Stomach (tissue), 4 donors: ENCODE data around the gene SH3RF3.

Experiments
- EP300 ChIP-seq: sonication (generic); formaldehyde crosslinking; IDR thresholded peaks from one replicate; pipeline ENCODE4 v1.6.1; 2017; ENCODE audit warnings: antibody characterized with exemption
- POLR2A ChIP-seq, 4 donors: fragments of 450-650 bp; IDR thresholded peaks; one replicate each; pipeline ENCODE4 v1.6.1; 2016; ENCODE audit warnings: antibody characterized with exemption in 4 of 4, control low read depth in 2 of 4, mild to moderate bottlenecking in 1 of 4, moderate library complexity in 1 of 4
- TF ChIP-seq, protein P1 (sequence below), 7 experiments: fragments of 450-650 bp in 4 of 7; fragments of 200-600 bp in 3 of 7; sonication (generic) in 3 of 7; IDR thresholded peaks; one replicate each; pipeline ENCODE4 v1.5.1; 2016 to 2019; ENCODE audit warnings: antibody characterized with exemption in 7 of 7, control low read depth in 2 of 7, mild to moderate bottlenecking in 1 of 7

DNA sequence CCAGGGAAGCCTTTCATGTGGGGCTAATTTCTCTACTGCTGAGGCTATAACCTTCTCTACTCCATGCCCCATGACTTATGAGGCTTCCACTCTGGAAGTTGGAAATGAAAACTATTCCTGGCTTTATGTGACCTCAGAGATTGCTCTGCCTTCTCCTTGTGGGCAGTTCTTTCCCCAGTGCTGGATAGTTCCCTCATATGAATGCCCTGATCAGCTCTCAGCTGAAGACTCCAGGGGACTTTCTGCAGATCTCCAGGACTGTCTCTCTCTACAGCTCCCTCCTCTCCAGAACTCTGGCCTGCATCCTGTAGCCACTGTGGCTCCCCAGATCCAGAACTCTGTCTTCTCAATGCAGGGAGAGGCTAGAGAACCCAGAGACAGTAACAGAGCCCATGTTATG, 249.7 kb downstream of the SH3RF3 start:
- TF ChIP-seq, protein P1, sequence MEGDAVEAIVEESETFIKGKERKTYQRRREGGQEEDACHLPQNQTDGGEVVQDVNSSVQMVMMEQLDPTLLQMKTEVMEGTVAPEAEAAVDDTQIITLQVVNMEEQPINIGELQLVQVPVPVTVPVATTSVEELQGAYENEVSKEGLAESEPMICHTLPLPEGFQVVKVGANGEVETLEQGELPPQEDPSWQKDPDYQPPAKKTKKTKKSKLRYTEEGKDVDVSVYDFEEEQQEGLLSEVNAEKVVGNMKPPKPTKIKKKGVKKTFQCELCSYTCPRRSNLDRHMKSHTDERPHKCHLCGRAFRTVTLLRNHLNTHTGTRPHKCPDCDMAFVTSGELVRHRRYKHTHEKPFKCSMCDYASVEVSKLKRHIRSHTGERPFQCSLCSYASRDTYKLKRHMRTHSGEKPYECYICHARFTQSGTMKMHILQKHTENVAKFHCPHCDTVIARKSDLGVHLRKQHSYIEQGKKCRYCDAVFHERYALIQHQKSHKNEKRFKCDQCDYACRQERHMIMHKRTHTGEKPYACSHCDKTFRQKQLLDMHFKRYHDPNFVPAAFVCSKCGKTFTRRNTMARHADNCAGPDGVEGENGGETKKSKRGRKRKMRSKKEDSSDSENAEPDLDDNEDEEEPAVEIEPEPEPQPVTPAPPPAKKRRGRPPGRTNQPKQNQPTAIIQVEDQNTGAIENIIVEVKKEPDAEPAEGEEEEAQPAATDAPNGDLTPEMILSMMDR (IDR thresholded peaks at IDR 0.05) = no peak
- TF ChIP-seq EP300 (no peak), POLR2A (IDR thresholded peaks at IDR 0.05) (no peak)
